ENCODE results near the gene SRCIN1.

GRCh38 chr17:38617074-38617860, 11.5 kb upstream of the SRCIN1 start:
- TF ChIP-seq CTCF (conservative IDR thresholded peaks at IDR 0.05; ENCODE audit: low read depth, low read length) (no peak), EZH2 (IDR thresholded peaks at IDR 0.05; ENCODE audit: low read length, unreplicated experiment) (no peak), EZH2phosphoT487 (IDR thresholded peaks at IDR 0.05; ENCODE audit: borderline replicate concordance, low read length) (no peak)

All from PC-3 (cell line).